WI38 (cell line): ENCODE results near the gene HOXD4.
A peak's percentile ranks its signal among the peaks of the same experiment; 100 is the strongest.

Experiments used
- H3K4me3 ChIP-seq: 2 replicates; pipeline ENCODE4 v1.5.1; 2011; ENCODE audit warnings: low read depth, mild to moderate bottlenecking, control low read depth, low read length
- TF ChIP-seq, protein P1 (sequence below): IDR thresholded peaks from 2 replicates; pipeline ENCODE4 v1.5.1; 2012; ENCODE audit warnings: low read depth, mild to moderate bottlenecking, control low read depth, low read length

HOXD4 gene

DNA sequence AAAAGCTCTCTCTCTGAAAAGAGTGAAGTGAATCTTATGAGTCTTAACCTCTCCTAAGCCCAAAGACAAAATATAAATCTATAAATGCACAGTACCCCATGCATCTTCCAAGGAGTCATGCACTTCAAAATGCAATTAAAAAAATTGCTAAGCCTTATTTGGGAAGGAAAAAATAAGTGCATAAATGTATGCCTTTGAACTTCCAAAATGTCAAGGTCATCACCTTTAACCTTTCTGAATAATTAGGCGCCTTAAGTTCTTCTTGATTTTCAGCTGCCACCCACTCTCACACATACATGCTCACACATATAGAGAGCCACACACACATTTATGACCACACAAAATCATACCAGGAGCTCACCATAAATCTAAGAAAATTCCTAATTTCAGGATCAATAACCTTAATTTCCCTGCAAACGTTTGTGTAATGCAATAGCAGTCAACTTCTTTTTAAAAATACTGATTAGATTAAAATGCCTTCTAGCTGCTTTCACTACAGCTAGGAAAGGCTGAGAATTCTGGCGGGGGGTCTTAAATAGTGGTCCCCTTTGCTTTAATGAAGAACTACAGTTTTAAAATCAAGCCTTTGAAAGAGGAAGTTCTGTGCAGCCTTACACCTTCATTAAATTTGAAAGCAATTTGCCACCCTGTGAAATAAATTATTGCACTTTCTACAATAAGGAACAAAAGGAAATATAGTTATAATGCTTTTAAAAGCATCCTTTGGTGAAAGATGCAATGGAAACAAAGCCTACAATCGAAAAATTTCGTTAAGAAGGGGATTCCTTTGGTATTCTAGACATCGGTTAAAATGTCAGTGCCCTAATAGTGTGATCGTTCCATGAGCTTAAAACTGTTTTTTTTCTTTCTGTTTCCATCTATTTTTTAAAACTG lies 40.7 kb upstream of the HOXD4 start:
- TF ChIP-seq, protein P1, sequence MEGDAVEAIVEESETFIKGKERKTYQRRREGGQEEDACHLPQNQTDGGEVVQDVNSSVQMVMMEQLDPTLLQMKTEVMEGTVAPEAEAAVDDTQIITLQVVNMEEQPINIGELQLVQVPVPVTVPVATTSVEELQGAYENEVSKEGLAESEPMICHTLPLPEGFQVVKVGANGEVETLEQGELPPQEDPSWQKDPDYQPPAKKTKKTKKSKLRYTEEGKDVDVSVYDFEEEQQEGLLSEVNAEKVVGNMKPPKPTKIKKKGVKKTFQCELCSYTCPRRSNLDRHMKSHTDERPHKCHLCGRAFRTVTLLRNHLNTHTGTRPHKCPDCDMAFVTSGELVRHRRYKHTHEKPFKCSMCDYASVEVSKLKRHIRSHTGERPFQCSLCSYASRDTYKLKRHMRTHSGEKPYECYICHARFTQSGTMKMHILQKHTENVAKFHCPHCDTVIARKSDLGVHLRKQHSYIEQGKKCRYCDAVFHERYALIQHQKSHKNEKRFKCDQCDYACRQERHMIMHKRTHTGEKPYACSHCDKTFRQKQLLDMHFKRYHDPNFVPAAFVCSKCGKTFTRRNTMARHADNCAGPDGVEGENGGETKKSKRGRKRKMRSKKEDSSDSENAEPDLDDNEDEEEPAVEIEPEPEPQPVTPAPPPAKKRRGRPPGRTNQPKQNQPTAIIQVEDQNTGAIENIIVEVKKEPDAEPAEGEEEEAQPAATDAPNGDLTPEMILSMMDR = no peak
- H3K4me3 ChIP-seq = no peak overlapping the region

GRCh38 chr2:176111309-176111663 lies 40.1 kb upstream of the HOXD4 start:
- no peak overlapping the region for H3K4me3 ChIP-seq

GRCh38 chr2:176111846-176112374 lies 39.4 kb upstream of the HOXD4 start:
- TF ChIP-seq, protein P1 = no peak
- H3K4me3 ChIP-seq = no peak overlapping the region

More at GRCh38 chr2:176111309-176111663, 40.1 kb upstream of the HOXD4 start:
- TF ChIP-seq, protein P1 = peak; percentile 73

DNA sequence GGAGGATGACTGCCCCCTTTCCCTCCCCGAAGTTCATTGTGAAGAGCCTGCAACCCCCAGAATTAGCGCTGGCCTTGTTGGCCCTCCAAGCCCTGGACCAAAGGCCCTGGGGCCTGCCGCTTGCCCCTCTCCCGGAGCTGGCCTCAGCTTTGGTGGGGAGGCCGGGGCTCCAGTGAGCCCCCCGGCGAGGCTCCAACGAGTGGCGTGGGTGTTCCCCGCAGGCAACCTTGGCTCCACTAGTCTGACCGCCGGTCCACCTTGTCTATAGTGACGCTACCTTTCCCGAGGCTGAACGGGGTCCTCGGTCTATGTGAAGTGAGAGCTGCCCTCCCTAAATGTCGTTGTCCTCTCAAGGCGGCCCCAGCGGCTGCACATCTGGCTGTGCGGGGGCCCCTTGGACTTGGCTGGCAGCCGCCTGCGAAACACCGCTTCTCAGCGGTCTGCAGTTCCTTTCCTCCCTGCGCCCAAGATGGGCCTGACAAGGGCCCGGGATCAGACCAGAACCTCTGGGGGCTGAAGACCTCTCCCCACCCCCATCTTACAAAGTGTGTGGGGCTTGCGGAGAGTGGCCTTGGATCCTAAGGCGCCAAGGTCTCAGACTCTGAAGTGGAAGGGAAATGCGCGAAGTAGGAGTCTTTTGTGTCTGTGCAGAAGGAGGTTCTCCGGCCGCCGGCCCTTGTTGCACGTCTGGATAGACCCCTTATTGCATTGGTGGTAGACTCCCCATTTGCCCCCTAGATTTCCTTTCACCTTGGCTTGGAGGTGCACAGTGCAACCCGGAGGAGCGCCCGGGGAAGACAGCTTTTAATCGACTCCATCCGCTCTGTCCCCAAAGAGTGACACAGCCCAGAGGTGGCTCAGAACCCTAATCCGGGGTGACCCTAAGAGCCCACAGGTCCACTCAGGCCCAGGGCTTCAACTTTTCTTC lies 38.7 kb upstream of the HOXD4 start:
- no peak overlapping the region for H3K4me3 ChIP-seq
- TF ChIP-seq, protein P1 = no peak

GRCh38 chr2:176114120-176114929 lies 37.0 kb upstream of the HOXD4 start:
- TF ChIP-seq, protein P1 = no peak
- no peak overlapping the region for H3K4me3 ChIP-seq

- H3K4me3 ChIP-seq = no peak overlapping the region
- TF ChIP-seq, protein P1 = no peak
These were observed 36.3 kb upstream of the HOXD4 start for GRCh38 chr2:176114930-176115625.
